ENCODE results near the gene OCA2. TPM values are rescaled to one million over a fixed set of nuclear protein-coding genes. Genes with fewer than 3 reads are reported as not detected.

OCA2 gene
- total and polyA plus RNA-seq, 2 of the 13 experiments (the other 11 are each of a cell fraction or from before 2014, with no cell fraction given), result 0.02 to 0.05 TPM

DNA sequence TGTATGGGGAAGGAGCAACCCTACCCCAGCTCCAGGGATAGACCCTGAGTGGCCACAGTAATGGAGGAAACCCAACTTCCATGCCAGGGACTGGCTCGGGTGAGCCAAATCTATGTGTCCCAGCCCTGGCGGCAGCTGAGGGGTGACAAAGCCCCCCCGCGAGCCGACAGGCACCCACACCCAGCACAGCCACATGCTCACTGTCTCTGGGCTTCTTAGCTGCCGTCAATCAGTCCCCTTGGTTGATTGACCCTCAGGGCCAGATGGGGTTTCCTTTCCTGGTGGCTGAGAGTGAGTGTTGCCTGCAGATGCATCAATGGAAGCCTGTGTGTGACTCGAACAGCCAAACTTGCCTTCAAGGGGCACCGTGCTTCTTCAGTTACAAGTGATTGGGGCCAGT lies 2.1 kb upstream of the OCA2 start (continued):
- TF ChIP-seq SALL1 (CRISPR knock-in tag; IDR thresholded peaks at IDR 0.05), result no peak
- no peak for TF ChIP-seq SNAPC2 (CRISPR knock-in tag; IDR thresholded peaks at IDR 0.05)
- no peak for TF ChIP-seq NFIC (IDR thresholded peaks at IDR 0.05; ENCODE audit: low read length)
- no peak for TF ChIP-seq EP300 (IDR thresholded peaks at IDR 0.05; ENCODE audit: low read depth in 2 of 2, low read length in 2 of 2)
- no peak for TF ChIP-seq EP300 (CRISPR knock-in tag; IDR thresholded peaks at IDR 0.05; ENCODE audit: borderline replicate concordance)

DNA sequence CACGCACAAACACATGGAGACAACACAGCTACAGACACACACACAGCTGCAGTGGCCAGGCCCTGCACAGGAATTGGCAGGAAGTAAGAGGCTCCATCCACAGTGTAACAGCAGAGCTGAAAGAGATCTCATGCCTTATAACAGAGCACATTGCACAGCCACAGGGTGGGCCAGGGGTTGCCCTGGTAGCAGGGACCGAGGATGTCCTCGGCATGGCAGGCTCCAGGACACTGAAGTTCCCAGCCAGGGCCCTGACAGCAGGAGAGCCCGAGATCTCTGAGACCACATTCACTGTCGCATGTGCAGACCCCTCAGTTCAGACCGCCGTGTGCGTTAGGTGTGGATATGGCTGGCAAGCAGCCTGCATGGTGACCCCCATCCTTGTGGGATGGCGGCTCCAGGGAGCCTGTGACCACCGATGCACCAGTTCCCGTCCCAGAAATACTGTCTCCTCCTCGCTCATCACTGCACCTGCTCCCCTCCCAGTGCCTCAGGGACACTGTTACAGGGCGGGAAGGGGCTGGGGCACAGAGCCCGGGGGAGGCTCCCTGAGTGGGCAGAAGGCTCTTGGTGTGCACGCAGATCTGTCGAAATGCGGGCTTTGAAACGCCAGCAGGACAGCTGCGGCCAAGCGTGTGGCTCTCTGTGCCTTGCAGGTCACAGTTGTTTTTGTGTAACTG lies 1.5 kb upstream of the OCA2 start:
- BruUV-seq (replicated peaks), result no TSS peak
- Histone ChIP-seq H3K27me3 (ENCODE audit: control insufficient read depth in 1 of 2, insufficient read depth in 2 of 2, low read length in 2 of 2) (peaks cover 8 to 65% of the 10 kb centered on the region in 2 experiments; a peak in 4 of 5 replicates), H4K20me1 (ENCODE audit: insufficient read depth, low read length) (no peaks in the 10 kb centered on the region), H3K36me3 (replicated peaks in 1 of 2; ENCODE audit: control insufficient read depth in 1 of 2, insufficient read depth in 2 of 2, low read length in 2 of 2) (no peaks in the 10 kb centered on the region), H3K9me3 (ENCODE audit: low read length) (no peaks in the 10 kb centered on the region), H3K9ac (ENCODE audit: insufficient read depth, low read depth, low read length) (no peak overlapping the region), H3K4me3 (replicated peaks in 1 of 3; ENCODE audit: insufficient read depth in 1 of 3, low read depth in 2 of 3, low read length in 3 of 3) (no peak overlapping the region), H2AFZ (ENCODE audit: low read length) (no peak overlapping the region), H3K27ac (ENCODE audit: extremely low read length, insufficient read depth, low read length) (no peak overlapping the region), H3K4me1 (ENCODE audit: insufficient read depth, low read length) (peaks cover 32% of the 10 kb centered on the region), H3K79me2 (ENCODE audit: insufficient read depth, low read length) (no peaks in the 10 kb centered on the region), H3K4me2 (ENCODE audit: low read depth, low read length) (no peak overlapping the region)
- FAIRE-seq (no peak), ATAC-seq (no peak), DNase-seq (ENCODE audit: low spot score) (no peak)
- intact Hi-C loops (cut with micrococcal nuclease; ENCODE audit: unreplicated experiment), result no loop called here
- in situ Hi-C loops (cut with HindIII; ENCODE audit: extremely low pct_ligation_motif_present, low pct_unique_long_range_greater_than_20kb), result no loop called here
- WGBS (ENCODE audit: low lambda C conversion rate), result 29% methylated on average over 5 of the region's 20 CpGs
- CTCF ChIA-PET (ENCODE audit: low intra/inter-chr PET ratio, low total read pairs), result no interaction called here
- TF ChIP-seq CBX1 (IDR thresholded peaks at IDR 0.05; ENCODE audit: low read depth) (no peak), ATF1 (CRISPR knock-in tag; IDR thresholded peaks at IDR 0.05) (no peak), ATAD3A (CRISPR knock-in tag; IDR thresholded peaks at IDR 0.05) (no peak), KLF13 (CRISPR knock-in tag; IDR thresholded peaks at IDR 0.05) (no peak), FOXC1 (CRISPR knock-in tag; IDR thresholded peaks at IDR 0.05; ENCODE audit: borderline replicate concordance) (no peak), ZFY (CRISPR knock-in tag; IDR thresholded peaks at IDR 0.05) (no peak), ZNF225 (CRISPR knock-in tag; IDR thresholded peaks at IDR 0.05) (no peak), ZFP36L2 (CRISPR knock-in tag; IDR thresholded peaks at IDR 0.05) (no peak), PPARG (CRISPR knock-in tag; conservative IDR thresholded peaks at IDR 0.05) (no peak)
- TF ChIP-seq, protein P1, sequence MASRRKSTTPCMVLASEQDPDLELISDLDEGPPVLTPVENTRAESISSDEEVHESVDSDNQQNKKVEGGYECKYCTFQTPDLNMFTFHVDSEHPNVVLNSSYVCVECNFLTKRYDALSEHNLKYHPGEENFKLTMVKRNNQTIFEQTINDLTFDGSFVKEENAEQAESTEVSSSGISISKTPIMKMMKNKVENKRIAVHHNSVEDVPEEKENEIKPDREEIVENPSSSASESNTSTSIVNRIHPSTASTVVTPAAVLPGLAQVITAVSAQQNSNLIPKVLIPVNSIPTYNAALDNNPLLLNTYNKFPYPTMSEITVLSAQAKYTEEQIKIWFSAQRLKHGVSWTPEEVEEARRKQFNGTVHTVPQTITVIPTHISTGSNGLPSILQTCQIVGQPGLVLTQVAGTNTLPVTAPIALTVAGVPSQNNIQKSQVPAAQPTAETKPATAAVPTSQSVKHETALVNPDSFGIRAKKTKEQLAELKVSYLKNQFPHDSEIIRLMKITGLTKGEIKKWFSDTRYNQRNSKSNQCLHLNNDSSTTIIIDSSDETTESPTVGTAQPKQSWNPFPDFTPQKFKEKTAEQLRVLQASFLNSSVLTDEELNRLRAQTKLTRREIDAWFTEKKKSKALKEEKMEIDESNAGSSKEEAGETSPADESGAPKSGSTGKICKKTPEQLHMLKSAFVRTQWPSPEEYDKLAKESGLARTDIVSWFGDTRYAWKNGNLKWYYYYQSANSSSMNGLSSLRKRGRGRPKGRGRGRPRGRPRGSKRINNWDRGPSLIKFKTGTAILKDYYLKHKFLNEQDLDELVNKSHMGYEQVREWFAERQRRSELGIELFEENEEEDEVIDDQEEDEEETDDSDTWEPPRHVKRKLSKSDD (CRISPR knock-in tag; IDR thresholded peaks at IDR 0.05; ENCODE audit: low read depth), result no peak
- TF ChIP-seq, protein P2, sequence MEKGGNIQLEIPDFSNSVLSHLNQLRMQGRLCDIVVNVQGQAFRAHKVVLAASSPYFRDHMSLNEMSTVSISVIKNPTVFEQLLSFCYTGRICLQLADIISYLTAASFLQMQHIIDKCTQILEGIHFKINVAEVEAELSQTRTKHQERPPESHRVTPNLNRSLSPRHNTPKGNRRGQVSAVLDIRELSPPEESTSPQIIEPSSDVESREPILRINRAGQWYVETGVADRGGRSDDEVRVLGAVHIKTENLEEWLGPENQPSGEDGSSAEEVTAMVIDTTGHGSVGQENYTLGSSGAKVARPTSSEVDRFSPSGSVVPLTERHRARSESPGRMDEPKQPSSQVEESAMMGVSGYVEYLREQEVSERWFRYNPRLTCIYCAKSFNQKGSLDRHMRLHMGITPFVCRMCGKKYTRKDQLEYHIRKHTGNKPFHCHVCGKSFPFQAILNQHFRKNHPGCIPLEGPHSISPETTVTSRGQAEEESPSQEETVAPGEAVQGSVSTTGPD (CRISPR knock-in tag; IDR thresholded peaks at IDR 0.05), result no peak
- TF ChIP-seq, protein P3, sequence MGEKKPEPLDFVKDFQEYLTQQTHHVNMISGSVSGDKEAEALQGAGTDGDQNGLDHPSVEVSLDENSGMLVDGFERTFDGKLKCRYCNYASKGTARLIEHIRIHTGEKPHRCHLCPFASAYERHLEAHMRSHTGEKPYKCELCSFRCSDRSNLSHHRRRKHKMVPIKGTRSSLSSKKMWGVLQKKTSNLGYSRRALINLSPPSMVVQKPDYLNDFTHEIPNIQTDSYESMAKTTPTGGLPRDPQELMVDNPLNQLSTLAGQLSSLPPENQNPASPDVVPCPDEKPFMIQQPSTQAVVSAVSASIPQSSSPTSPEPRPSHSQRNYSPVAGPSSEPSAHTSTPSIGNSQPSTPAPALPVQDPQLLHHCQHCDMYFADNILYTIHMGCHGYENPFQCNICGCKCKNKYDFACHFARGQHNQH (CRISPR knock-in tag; IDR thresholded peaks at IDR 0.05), result no peak
- TF ChIP-seq, protein P4, sequence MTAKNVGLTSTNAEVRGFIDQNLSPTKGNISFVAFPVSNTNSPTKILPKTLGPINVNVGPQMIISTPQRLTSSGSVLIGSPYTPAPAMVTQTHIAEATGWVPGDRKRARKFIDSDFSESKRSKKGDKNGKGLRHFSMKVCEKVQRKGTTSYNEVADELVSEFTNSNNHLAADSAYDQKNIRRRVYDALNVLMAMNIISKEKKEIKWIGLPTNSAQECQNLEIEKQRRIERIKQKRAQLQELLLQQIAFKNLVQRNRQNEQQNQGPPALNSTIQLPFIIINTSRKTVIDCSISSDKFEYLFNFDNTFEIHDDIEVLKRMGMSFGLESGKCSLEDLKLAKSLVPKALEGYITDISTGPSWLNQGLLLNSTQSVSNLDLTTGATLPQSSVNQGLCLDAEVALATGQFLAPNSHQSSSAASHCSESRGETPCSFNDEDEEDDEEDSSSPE (CRISPR knock-in tag; IDR thresholded peaks at IDR 0.05), result no peak
- POLR2A ChIA-PET, result no interaction called here

Measured in HepG2 (cell line).